GM21360 (cell line): ENCODE results near the gene C4B.
"Not testable (repeated sequence)": the region's sequence is repeated elsewhere in the genome, so short reads cannot be mapped to it uniquely, and the experiment has no call there.

Experiments
- ATAC-seq: cut with Tn5 transposase; IDR thresholded peaks from one replicate; pipeline ENCODE4 v1.9.1; 2021; ENCODE audit warnings: mild to moderate bottlenecking, moderate library complexity; ENCODE audit not compliant: unreplicated experiment

C4B gene

GRCh38 chr6:31980998-31981397 lies 33.6 kb upstream of the C4B start:
- ATAC-seq = not testable (repeated sequence)

GRCh38 chr6:31981744-31982143 lies 32.9 kb upstream of the C4B start, which contains the start of gene C4A:
C4A (plus strand) TSS chr6:31982057; CDS start chr6:31982108, 51 bp downstream.
- not testable (repeated sequence) for ATAC-seq

GRCh38 chr6:31989363-31989762 lies 25.2 kb upstream of the C4B start:
- not testable (repeated sequence) for ATAC-seq

- ATAC-seq = not testable (repeated sequence)
These were observed 20.2 kb upstream of the C4B start for GRCh38 chr6:31994421-31994820.

DNA sequence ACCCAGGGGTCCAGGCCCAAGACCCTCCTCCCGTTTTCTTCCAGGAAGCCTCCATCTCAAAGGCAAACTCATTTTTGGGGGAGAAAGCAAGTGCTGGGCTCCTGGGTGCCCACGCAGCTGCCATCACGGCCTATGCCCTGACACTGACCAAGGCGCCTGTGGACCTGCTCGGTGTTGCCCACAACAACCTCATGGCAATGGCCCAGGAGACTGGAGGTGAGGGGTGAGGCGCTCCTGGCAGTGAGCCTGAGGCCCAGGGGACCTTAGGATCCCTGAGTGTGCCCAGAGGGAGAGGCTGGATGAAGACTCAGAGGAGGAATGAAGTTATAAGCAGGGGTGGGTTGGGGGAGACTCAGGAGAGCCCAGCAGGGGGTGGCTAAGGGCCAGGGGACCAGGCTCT lies 18.2 kb upstream of the C4B start:
- not testable (repeated sequence) for ATAC-seq

DNA sequence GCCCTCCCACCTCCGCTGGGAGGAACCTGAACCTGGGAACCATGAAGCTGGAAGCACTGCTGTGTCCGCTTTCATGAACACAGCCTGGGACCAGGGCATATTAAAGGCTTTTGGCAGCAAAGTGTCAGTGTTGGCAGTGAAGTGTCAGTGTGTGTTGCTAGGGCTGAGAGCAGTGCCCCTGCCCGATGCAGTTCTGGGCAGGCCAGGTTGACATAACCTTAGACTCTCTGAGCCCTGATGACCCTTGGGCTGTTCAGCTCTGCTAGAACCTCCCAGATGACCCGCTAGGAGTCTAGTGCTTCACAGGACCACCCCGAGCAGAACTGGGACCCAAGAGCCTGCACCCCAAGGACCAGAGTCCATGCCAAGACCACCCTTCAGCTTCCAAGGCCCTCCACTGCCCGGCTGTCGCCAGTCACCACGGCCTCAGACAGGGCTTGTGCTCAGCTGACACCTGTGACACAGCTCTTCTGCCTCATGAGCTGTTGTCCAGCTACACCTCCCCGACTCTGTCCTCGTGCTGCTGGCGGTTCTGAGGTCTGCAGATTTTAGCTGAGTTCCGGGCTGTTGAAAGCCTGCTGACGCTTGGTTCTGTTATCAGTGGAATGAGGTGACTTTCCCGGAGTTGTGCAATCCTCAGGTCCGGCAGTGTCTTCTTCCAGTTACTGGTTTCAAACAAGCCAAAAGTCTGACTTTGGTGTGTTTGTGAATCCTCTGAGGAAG lies 11.9 kb upstream of the C4B start:
- ATAC-seq = not testable (repeated sequence)

- ATAC-seq = not testable (repeated sequence)
These were observed 11.3 kb upstream of the C4B start for GRCh38 chr6:32003301-32003700.

GRCh38 chr6:32004393-32004792 lies 10.2 kb upstream of the C4B start:
- not testable (repeated sequence) for ATAC-seq

GRCh38 chr6:32004864-32005537 lies 9.6 kb upstream of the C4B start:
- not testable (repeated sequence) for ATAC-seq

- ATAC-seq = not testable (repeated sequence)
These were observed 9.1 kb upstream of the C4B start for GRCh38 chr6:32005538-32005880.

DNA sequence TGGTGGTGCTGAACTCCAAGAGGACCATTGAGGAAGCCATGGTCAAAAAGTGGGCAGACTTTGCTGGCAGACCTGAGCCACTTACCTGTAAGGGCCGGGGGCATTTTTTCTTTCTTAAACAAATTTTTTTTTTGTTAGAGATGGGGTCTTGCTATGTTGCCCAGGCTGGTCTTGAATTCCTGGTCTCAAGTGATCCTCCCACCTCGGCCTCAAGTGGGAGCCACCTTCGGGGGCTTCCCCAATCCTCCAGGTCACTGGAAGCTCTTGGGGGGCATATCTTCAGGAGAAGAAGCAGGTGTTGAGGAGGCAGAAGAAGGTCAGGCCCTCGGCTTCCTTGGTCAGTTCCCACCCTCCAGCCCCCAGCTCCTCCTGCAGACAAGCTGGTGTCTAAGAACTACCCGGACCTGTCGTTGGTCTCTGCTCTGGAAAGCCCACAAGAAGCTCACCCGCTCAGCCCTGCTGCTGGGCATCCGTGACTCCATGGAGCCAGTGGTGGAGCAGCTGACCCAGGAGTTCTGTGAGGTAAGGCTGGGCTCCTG lies 8.5 kb upstream of the C4B start:
- ATAC-seq = not testable (repeated sequence)

DNA sequence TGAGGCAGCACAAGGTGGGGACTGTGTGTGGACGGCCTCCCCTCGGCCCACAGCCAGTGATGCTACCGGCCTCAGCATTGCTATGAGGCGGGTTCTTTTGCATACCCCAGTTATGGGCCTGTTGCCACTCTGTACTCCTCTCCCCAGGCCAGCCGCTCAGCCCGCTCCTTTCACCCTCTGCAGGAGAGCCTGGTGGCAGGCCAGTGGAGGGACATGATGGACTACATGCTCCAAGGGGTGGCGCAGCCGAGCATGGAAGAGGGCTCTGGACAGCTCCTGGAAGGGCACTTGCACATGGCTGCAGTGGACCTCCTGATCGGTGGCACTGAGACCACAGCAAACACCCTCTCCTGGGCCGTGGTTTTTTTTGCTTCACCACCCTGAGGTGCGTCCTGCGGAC lies 7.5 kb upstream of the C4B start:
- ATAC-seq = not testable (repeated sequence)

DNA sequence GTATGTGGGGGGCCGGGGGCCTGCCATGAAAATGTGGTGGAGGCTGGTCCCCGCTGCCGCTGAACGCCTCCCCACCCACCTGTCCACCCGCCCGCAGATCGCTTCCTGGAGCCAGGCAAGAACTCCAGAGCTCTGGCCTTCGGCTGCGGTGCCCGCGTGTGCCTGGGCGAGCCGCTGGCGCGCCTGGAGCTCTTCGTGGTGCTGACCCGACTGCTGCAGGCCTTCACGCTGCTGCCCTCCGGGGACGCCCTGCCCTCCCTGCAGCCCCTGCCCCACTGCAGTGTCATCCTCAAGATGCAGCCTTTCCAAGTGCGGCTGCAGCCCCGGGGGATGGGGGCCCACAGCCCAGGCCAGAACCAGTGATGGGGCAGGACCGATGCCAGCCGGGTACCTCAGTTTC lies 6.6 kb upstream of the C4B start:
- not testable (repeated sequence) for ATAC-seq

DNA sequence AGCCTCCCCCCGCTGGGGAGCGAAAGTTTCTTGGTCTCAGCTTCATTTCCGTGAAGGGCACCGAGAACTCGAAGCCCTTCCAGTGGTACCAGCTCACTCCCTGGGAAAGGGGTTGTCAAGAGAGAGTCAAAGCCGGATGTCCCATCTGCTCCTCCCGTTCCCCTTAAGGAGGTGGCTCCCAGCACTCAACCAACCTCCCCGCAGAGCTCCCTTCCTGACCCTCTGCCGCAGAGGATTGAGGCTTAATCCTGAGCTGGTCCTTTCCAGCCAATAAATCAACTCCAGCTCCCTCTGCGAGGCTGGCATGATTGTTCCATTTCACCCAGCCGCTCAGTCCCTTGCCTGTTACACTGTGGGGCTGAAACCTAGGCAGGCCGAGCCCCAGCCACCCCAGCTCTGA lies 6.0 kb upstream of the C4B start:
- ATAC-seq = not testable (repeated sequence)

- not testable (repeated sequence) for ATAC-seq
These were observed 5.1 kb upstream of the C4B start for GRCh38 chr6:32009537-32009936.

GRCh38 chr6:32010856-32011530 lies 3.6 kb upstream of the C4B start:
- not testable (repeated sequence) for ATAC-seq

GRCh38 chr6:32012941-32013617 lies 1.5 kb upstream of the C4B start:
- ATAC-seq = not testable (repeated sequence)

DNA sequence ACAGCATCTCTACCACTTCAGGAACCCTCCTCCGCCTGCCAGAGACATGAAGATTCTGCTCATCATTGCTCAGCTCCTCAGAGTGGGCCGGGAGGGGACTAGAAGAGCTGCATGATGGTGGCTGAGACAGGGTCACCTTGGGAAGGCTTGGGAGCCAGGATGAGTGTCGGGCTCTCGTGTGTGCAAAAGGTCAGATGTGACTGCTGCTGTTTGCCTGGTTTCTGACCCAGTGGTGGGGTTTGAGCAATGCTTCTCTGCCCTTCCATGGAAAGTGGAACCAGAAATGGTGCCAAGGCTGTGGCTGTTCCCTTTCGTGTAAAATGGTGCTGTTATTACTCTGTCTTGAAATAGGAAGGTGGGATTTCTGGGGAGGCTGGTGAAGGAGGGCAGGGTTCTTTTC lies 857 bp upstream of the C4B start:
- not testable (repeated sequence) for ATAC-seq

GRCh38 chr6:32022100-32022499 lies 7.5 kb downstream of the C4B start:
- not testable (repeated sequence) for ATAC-seq

DNA sequence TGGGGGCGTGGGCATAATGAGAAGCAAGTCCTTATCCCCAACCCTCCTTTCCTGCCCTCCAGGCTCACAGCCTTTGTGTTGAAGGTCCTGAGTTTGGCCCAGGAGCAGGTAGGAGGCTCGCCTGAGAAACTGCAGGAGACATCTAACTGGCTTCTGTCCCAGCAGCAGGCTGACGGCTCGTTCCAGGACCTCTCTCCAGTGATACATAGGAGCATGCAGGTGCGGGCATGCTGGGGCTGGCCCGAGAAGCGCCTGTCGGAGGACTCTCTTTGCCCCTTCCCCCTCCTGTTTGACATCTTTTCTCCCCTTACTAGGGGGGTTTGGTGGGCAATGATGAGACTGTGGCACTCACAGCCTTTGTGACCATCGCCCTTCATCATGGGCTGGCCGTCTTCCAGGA lies 14.0 kb downstream of the C4B start:
- not testable (repeated sequence) for ATAC-seq

- not testable (repeated sequence) for ATAC-seq
These were observed 15.0 kb downstream of the C4B start for GRCh38 chr6:32029553-32029952.
